Activated CD4-positive, alpha-beta T cell treated with anti-CD3 and anti-CD28 coated beads for 24 hours (primary cell): ENCODE results near the gene TXNRD3.
"Not testable (repeated sequence)": the region's sequence is repeated elsewhere in the genome, so short reads cannot be mapped to it uniquely, and the experiment has no call there.

Experiments
- DNase-seq, 2 donors: peaks; one replicate each; pipeline ENCODE4 v3.0.0-alpha.2; 2020; ENCODE audit warnings: low read depth in 2 of 2

TXNRD3 gene

GRCh38 chr3:126646674-126647073 is 8.2 kb downstream of the TXNRD3 start:
- DNase-seq: no peak

- no peak for DNase-seq
Measured at GRCh38 chr3:126644615-126645014, 10.3 kb downstream of the TXNRD3 start.

DNA sequence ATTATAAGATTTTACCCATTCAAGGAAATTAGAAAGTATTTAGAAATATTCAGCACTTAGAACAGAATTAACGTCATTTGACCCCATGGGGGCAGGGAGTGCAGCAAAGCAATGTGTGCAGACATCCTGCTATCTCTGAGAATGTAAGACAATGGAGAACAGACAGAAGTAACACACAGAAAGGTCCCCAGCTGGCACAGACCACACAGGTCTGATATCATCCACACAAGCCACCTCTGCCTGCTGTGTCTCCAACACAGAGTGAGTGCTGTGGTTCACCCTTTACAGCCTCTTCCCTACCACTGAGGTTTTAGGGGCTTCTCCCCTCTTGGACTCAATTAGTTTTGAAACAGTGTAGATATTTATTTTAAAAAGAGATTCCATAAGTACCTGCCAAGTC is 16.1 kb downstream of the TXNRD3 start:
- no peak for DNase-seq

GRCh38 chr3:126636436-126636835 is 18.5 kb downstream of the TXNRD3 start:
- DNase-seq: no peak

- DNase-seq: no peak
Measured at GRCh38 chr3:126634803-126635202, 20.1 kb downstream of the TXNRD3 start.

DNA sequence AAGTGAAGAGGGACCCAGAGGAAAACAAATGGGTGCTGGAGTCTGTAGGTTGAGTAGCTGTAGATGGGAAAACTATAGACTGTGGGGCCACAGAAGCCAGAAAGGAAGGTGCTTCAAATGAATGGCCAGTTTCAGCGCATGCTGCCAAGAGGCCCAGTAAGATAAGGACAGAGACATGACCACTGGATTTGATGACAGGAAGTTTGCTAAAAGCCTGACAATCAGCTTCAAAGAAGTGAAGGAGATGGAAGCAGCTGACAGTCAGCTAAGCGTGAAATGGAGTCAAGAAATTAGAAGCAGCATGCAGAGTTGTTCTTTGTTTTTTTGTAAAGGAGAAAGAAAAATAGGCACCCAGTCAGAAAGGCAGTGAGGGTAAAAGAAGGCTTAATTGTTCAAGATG is 24.9 kb downstream of the TXNRD3 start:
- no peak for DNase-seq

- not testable (repeated sequence) for DNase-seq
Measured at GRCh38 chr3:126625735-126626134, 29.2 kb downstream of the TXNRD3 start.

DNA sequence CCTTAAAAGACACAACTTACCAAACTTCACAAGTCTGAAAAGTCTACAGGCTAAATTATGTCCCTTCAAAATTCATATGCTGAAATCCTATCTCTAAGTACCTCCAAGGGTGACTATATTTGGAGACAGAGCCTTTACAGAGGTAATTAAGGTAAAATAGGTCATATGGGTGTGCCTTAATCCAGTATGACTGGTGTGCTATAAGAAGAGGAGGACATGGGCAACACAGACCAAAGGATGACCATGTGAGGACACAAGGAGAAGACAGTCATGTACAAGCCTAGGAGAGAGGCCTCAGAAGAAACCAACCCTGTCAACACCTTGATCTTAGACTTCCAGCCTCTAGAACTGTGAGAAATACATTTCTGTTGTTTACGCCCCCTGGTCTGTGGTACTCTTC is 32.2 kb downstream of the TXNRD3 start:
- no peak for DNase-seq

GRCh38 chr3:126621627-126622345 is 33.1 kb downstream of the TXNRD3 start:
- no peak for DNase-seq

- no peak for DNase-seq
Measured at GRCh38 chr3:126621171-126621570, 33.8 kb downstream of the TXNRD3 start.

GRCh38 chr3:126620738-126621137 is 34.2 kb downstream of the TXNRD3 start:
- DNase-seq: no peak

DNA sequence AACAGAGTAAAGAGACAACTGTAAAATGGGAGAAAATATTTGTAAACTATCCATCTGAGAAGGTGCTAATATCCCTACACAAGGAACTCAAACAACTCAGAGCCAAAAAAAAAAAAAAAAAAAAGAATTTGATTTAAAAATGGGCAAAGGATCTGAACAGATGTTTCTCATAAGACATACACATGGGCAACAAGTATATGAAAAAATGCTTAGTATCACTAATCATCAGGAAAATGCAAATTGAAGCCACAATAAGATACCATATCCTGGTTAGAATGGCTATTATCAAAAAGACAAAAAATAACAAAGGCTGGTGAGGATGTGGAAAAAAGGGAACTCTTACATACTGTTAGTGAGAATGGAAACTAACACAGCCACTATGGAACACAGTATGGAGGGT is 36.2 kb downstream of the TXNRD3 start:
- no peak for DNase-seq

- DNase-seq: no peak
Measured at GRCh38 chr3:126618021-126618420, 36.9 kb downstream of the TXNRD3 start.

DNA sequence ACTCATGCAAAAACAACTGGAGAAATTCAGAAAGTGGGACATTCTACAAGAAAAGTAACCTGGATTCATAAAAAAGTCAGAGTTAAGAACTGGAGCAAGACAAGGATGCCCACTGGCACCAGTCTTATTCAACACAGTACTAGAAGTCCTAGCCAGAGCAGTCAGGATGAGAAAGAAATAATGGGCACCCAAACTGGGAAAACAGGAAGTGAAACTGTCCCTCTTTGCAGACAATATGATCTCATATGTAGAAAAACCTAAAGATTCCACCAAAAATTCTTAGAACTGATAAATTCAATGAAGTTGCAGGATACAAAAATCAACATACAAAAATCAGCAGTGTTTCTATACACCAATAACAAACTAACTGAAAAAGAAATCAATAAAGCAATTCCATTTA is 37.4 kb downstream of the TXNRD3 start:
- no peak for DNase-seq

DNA sequence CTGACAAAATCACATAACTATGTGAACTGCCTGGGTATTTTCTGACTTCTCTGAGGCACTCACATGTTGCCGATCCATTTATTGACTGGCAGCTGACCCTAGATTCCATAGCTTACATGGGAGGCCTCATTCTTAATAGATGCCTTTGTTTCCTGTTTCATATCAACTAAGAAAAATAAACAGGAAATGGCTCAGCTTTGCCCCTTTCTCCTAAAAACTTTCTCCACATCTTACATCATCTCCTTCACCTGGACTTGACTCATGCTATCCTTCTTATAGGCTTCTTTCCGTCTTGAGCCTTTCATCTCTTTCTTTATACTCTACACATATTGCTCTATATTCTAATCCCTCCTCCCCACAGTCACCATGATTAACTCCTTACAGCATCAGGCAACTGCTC is 38.0 kb downstream of the TXNRD3 start:
- no peak for DNase-seq

GRCh38 chr3:126613479-126614188 is 41.3 kb downstream of the TXNRD3 start:
- no peak for DNase-seq

GRCh38 chr3:126612479-126613205 is 42.3 kb downstream of the TXNRD3 start:
- DNase-seq: no peak

- DNase-seq: no peak
Measured at GRCh38 chr3:126609909-126610308, 45.0 kb downstream of the TXNRD3 start.

GRCh38 chr3:126607214-126607908 is 47.6 kb downstream of the TXNRD3 start:
- DNase-seq: peak in 1 of 2 donors; percentile 1

DNA sequence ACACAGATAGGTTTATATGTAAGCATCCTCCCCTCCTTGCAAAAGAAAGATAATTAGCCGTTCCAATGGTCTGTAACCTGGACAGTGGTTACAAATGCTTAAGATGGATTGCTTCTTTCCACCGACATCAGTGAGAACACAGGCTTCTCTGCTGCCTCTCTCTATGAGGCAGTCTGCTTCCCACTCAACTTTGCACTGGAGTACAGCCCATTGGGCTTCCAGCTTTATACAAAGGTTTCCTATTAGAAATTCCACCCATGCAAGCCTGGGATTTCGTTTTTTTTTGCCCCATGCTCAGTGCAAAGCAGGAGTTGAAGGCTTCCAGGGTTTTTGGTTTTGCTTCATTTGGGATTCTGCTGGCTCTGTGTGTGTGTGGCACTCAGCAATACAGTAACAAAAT is 48.9 kb downstream of the TXNRD3 start:
- no peak for DNase-seq

- DNase-seq: no peak
Measured at GRCh38 chr3:126604691-126605090, 50.2 kb downstream of the TXNRD3 start.

GRCh38 chr3:126599101-126599500 is 55.8 kb downstream of the TXNRD3 start:
- DNase-seq: no peak
